ENCODE data around the gene ABTB2. TPM values are rescaled to one million over a fixed set of nuclear protein-coding genes. Genes with fewer than 3 reads are reported as not detected.
"Not testable (repeated sequence)": the region's sequence is repeated elsewhere in the genome, so short reads cannot be mapped to it uniquely, and the experiment has no call there.

ABTB2 gene
- total RNA-seq, 4 donors from 2014 or later = 5.0 to 44.1 (median 33.0) TPM

DNA sequence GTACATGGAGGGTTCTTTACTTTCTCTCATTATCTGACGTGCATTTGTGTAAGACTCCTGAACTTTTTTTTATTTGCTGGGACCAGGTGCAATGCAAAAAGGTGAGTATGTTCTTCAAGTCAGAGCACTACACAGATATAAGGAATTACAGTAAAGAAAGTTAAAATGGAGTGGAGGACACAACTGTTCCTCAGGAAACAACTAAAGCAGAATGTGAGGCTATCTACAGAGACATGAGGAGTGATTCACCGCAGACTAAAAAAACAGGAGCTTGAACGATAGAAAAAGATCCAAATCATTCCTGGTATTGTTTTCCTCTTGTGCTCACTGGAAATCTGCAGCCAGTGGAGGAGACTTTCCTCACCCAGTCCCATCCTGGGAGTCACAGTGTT lies 106.2 kb downstream of the ABTB2 start:
- H3K36me3 ChIP-seq = no peaks in the 10 kb centered on the region
- no peak overlapping the region for H3K4me3 ChIP-seq
- no peak for DNase-seq
- H3K4me1 ChIP-seq = peaks cover 0 to 20% (median 4%) of the 10 kb centered on the region in 4 donors
- H3K9me3 ChIP-seq = no peaks in the 10 kb centered on the region
- H3K27ac ChIP-seq = peak overlapping the region in 1 of 4 donors; percentile 12
- no peak for TF ChIP-seq POLR2A (IDR thresholded peaks at IDR 0.05)
- TF ChIP-seq, protein P1, sequence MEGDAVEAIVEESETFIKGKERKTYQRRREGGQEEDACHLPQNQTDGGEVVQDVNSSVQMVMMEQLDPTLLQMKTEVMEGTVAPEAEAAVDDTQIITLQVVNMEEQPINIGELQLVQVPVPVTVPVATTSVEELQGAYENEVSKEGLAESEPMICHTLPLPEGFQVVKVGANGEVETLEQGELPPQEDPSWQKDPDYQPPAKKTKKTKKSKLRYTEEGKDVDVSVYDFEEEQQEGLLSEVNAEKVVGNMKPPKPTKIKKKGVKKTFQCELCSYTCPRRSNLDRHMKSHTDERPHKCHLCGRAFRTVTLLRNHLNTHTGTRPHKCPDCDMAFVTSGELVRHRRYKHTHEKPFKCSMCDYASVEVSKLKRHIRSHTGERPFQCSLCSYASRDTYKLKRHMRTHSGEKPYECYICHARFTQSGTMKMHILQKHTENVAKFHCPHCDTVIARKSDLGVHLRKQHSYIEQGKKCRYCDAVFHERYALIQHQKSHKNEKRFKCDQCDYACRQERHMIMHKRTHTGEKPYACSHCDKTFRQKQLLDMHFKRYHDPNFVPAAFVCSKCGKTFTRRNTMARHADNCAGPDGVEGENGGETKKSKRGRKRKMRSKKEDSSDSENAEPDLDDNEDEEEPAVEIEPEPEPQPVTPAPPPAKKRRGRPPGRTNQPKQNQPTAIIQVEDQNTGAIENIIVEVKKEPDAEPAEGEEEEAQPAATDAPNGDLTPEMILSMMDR (IDR thresholded peaks at IDR 0.05) = no peak
- H3K27me3 ChIP-seq = no peaks in the 10 kb centered on the region

- peak overlapping the region in 2 of 4 donors; percentile 1 to 17 for H3K4me3 ChIP-seq
- no peaks in the 10 kb centered on the region for H3K27me3 ChIP-seq
- peak overlapping the region in 1 of 4 donors; percentile 12 for H3K27ac ChIP-seq
- peak; percentile 56 to 80 (median 63) for DNase-seq
- H3K9me3 ChIP-seq = no peaks in the 10 kb centered on the region
- H3K4me1 ChIP-seq = peaks cover 0 to 20% (median 4%) of the 10 kb centered on the region in 4 donors
- no peaks in the 10 kb centered on the region for H3K36me3 ChIP-seq
- no peak for TF ChIP-seq POLR2A (IDR thresholded peaks at IDR 0.05)
- TF ChIP-seq, protein P1 (IDR thresholded peaks at IDR 0.05) = no peak
These were observed 106.8 kb downstream of the ABTB2 start for GRCh38 chr11:34250732-34251588.

- Histone ChIP-seq H3K36me3 (no peaks in the 10 kb centered on the region), H3K4me3 (no peak overlapping the region), H3K27me3 (no peaks in the 10 kb centered on the region), H3K9me3 (no peaks in the 10 kb centered on the region), H3K4me1 (peaks cover 0 to 24% (median 4%) of the 10 kb centered on the region in 4 donors), H3K27ac (no peak overlapping the region)
- DNase-seq = no peak
- TF ChIP-seq, protein P1 (IDR thresholded peaks at IDR 0.05) = no peak
- no peak for TF ChIP-seq POLR2A (IDR thresholded peaks at IDR 0.05)
These were observed 107.6 kb downstream of the ABTB2 start for GRCh38 chr11:34250211-34250610.

- no peaks in the 10 kb centered on the region for H3K9me3 ChIP-seq
- no peak overlapping the region for H3K4me3 ChIP-seq
- no peaks in the 10 kb centered on the region for H3K27me3 ChIP-seq
- H3K36me3 ChIP-seq = no peaks in the 10 kb centered on the region
- no peak for DNase-seq
- TF ChIP-seq POLR2A (IDR thresholded peaks at IDR 0.05) = no peak
- TF ChIP-seq, protein P1 (IDR thresholded peaks at IDR 0.05) = no peak
- no peak overlapping the region for H3K27ac ChIP-seq
- peaks cover 0 to 31% (median 5%) of the 10 kb centered on the region in 4 donors for H3K4me1 ChIP-seq
These were observed 108.4 kb downstream of the ABTB2 start for GRCh38 chr11:34249439-34249838.

GRCh38 chr11:34246511-34246910 lies 111.3 kb downstream of the ABTB2 start:
- not testable (repeated sequence) for H3K27me3 ChIP-seq, H3K9me3 ChIP-seq, H3K36me3 ChIP-seq, H3K27ac ChIP-seq, H3K4me3 ChIP-seq, DNase-seq
- H3K4me1 ChIP-seq = peaks cover 0 to 47% (median 6%) of the 10 kb centered on the region in 4 donors

DNA sequence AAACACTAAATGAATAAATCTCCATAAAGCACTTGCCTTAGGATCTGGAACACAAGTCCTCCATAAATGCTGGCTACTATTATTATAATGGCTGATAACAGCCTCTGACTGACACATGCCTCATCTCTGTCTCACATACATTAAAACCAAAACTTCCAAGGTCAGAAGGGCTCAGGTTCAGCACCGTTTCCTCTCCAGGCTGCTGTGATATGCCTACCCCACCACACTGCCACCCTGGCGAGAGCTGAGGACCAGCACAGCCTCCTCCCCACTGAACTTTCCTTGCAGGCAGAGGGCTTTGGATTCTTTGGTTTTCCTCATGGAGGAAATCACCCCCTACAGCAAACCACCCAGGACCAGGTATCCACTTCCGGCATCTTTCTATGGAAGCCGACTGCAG lies 112.8 kb downstream of the ABTB2 start:
- Histone ChIP-seq H3K9me3 (no peaks in the 10 kb centered on the region), H3K27ac (peak overlapping the region in 1 of 4 donors; percentile 78), H3K36me3 (no peaks in the 10 kb centered on the region), H3K4me3 (no peak overlapping the region), H3K4me1 (peaks cover 0 to 42% (median 3%) of the 10 kb centered on the region in 4 donors), H3K27me3 (no peaks in the 10 kb centered on the region)
- DNase-seq = no peak
- TF ChIP-seq, protein P1 (IDR thresholded peaks at IDR 0.05) = no peak
- no peak for TF ChIP-seq POLR2A (IDR thresholded peaks at IDR 0.05)

Measured in Peyer's patch (tissue), 4 donors.